GM12878 (cell line): ENCODE measurements around the gene RETREG1. TPM values are rescaled to one million over a fixed set of nuclear protein-coding genes. Genes with fewer than 3 reads are reported as not detected.

Experiments used
- ATAC-seq: fragments of 200-7000 bp; cut with Tn5 transposase; 3 replicates; pipeline ENCODE4 v1.9.1; 2020; ENCODE audit warnings: mild to moderate bottlenecking, moderate library complexity
- BruUV-seq: library from RNA; stranded (reverse); fragments of 400-500 nt; replicated peaks from 2 replicates; lab custom pipeline; 2021; lab: Mats Ljungman, UMichigan
- CTCF ChIA-PET: fragments of 300-600 bp; sonication (Branson Sonifier 250); formaldehyde crosslinking; extraction: SDS; loops from one replicate; lab custom pipeline; 2021; ENCODE audit warnings: inconsistent platforms; lab: Yijun Ruan, JAX
- POLR2A ChIA-PET: fragments of 350-600 bp; formaldehyde crosslinking; extraction: SDS; loops from one replicate; lab custom pipeline; 2021; ENCODE audit warnings: inconsistent platforms; lab: Charles Lee
- RAD21 ChIA-PET: fragments of 300-600 bp; sonication (Branson Sonifier 250); formaldehyde crosslinking; loops from one replicate; lab custom pipeline; 2023; ENCODE audit warnings: antibody characterized with exemption; ENCODE audit not compliant: unreplicated experiment; lab: Charles Lee
- SMC1A ChIA-PET: fragments of 300-600 bp; sonication (Branson Sonifier 250); formaldehyde crosslinking; loops from one replicate; lab custom pipeline; 2023; ENCODE audit not compliant: unreplicated experiment, uncharacterized antibody; lab: Charles Lee
- DNase-seq: peaks from one replicate; pipeline ENCODE4 v3.0.0-alpha.2; 2011; ENCODE audit warnings: low read depth, low spot score
- FAIRE-seq: peaks from 3 replicates; lab custom pipeline; 2011; peaks lifted over from hg19 to GRCh38; lab: Jason Lieb, UNC
- H2AFZ ChIP-seq: 2 replicates; pipeline ENCODE4 v1.6.0; 2011; ENCODE audit warnings: low read depth, low read length, control low read depth; ENCODE audit not compliant: control insufficient read depth
- H3K27ac ChIP-seq: 2 replicates; pipeline ENCODE4 v1.5.1; 2011; ENCODE audit warnings: control low read depth; ENCODE audit not compliant: control insufficient read depth, insufficient read depth
- H3K27me3 ChIP-seq, 2 experiments: replicated peaks in 1 of 2; 2 replicates each; pipeline versions ENCODE4 v1.6.0 to v1.6.1; 2011; ENCODE audit warnings: low read length in 1 of 2; ENCODE audit not compliant: control insufficient read depth in 2 of 2, insufficient read depth in 2 of 2
- H3K36me3 ChIP-seq, 2 experiments: 2 replicates each; pipeline ENCODE4 v1.5.1; 2011; ENCODE audit warnings: low read length in 1 of 2; ENCODE audit not compliant: control insufficient read depth in 2 of 2, insufficient read depth in 2 of 2
- H3K4me1 ChIP-seq: 2 replicates; pipeline ENCODE4 v1.6.1; 2011; ENCODE audit warnings: mild to moderate bottlenecking, low read length, moderate library complexity, mixed read lengths; ENCODE audit not compliant: control insufficient read depth, insufficient read depth
- H3K4me2 ChIP-seq: 2 replicates; pipeline ENCODE4 v1.6.0; 2011; ENCODE audit warnings: control low read depth; ENCODE audit not compliant: control insufficient read depth, insufficient read depth
- H3K4me3 ChIP-seq: fragments of 200-600 bp; sonication (generic); 2 replicates; pipeline ENCODE4 v1.5.1; 2016
- H3K79me2 ChIP-seq: 2 replicates; pipeline ENCODE4 v1.6.0; 2011; ENCODE audit warnings: low read length; ENCODE audit not compliant: control insufficient read depth, insufficient read depth
- H3K9ac ChIP-seq: 2 replicates; pipeline ENCODE4 v1.8.0; 2011; ENCODE audit warnings: low read length, control low read depth, mixed read lengths; ENCODE audit not compliant: control insufficient read depth, insufficient read depth
- H3K9me3 ChIP-seq: replicated peaks from 3 replicates; pipeline ENCODE4 v1.5.1; 2011; ENCODE audit warnings: mild to moderate bottlenecking, low read length; ENCODE audit not compliant: control insufficient read depth, insufficient read depth
- H4K20me1 ChIP-seq: 2 replicates; pipeline ENCODE4 v1.6.0; 2011; ENCODE audit not compliant: control insufficient read depth, insufficient read depth
- ASH2L ChIP-seq: fragments of 300-600, 200-600 bp; sonication (generic); IDR thresholded peaks from 2 replicates; pipeline ENCODE4 v1.6.1; 2017; ENCODE audit warnings: low read depth, mild to moderate bottlenecking, borderline replicate concordance
- ELK1 ChIP-seq: IDR thresholded peaks from 2 replicates; pipeline ENCODE4 v1.6.1; 2012; ENCODE audit warnings: low read depth, low read length, improper control_type of control experiment
- FOXK2 ChIP-seq: fragments of 450-650 bp; IDR thresholded peaks from 2 replicates; pipeline ENCODE4 v1.6.1; 2017; ENCODE audit warnings: mild to moderate bottlenecking, moderate library complexity
- MLLT1 ChIP-seq: fragments of 450-650 bp; IDR thresholded peaks from 2 replicates; pipeline ENCODE4 v1.6.1; 2016; ENCODE audit warnings: mild to moderate bottlenecking
- NKRF ChIP-seq: fragments of 450-650 bp; conservative IDR thresholded peaks from 2 replicates; pipeline ENCODE4 v1.6.1; 2017; ENCODE audit warnings: mild to moderate bottlenecking, moderate library complexity
- SPI1 ChIP-seq: IDR thresholded peaks from 2 replicates; pipeline ENCODE4 v1.6.1; 2011; ENCODE audit warnings: low read depth, mild to moderate bottlenecking, low read length, moderate library complexity, borderline replicate concordance; ENCODE audit not compliant: insufficient read depth
- WGBS: methylation state at CpG from one replicate; pipeline ENCODE4 v1.1.6; 2016; ENCODE audit warnings: low lambda C conversion rate; ENCODE audit not compliant: insufficient replicate concordance, insufficient coverage; ENCODE audit errors: missing lambda C conversion rate; 5-methylcytosine and 5-hydroxymethylcytosine counted together
- in situ Hi-C: fragments of 300-500 bp; cut with MboI; formaldehyde crosslinking; loops from 9 replicates; pipeline ENCODE4 v1.14.3; 2018; ENCODE audit warnings: mixed read lengths
- intact Hi-C: fragments of 100-400 bp; cut with micrococcal nuclease; formaldehyde crosslinking; loops from one replicate; pipeline ENCODE4 v1.14.2; 2022; ENCODE audit not compliant: unreplicated experiment
- polyA plus RNA-seq, 11 experiments: library from polyadenylated mRNA; depleted of rRNA in 4 of 11; unstranded in 6 of 11; stranded (reverse) in 5 of 11; fragments of >200 nt; fragmentation: Nextera tagmentation in 4 of 11; fragmentation: Illumina TruSeq in 1 of 11; extraction: Ambion mirVana in 4 of 11; extraction: Trizol in 1 of 11; gene quantifications; 1 replicate in 1 of 11; 2 replicates in 10 of 11; pipeline versions ENCODE4 v1.2.1 to v1.2.3, GENCODE V29; 2011 to 2016; ENCODE audit warnings: inconsistent platforms in 2 of 11, missing spikeins in 2 of 11, low read depth in 1 of 11
- total RNA-seq, 4 experiments: library from RNA; depleted of rRNA in 3 of 4; stranded (reverse); fragments of >200 nt in 3 of 4; fragmentation: Illumina TruSeq in 1 of 4; extraction: Trizol in 1 of 4; gene quantifications; 2 replicates each; pipeline versions ENCODE4 v1.2.1 to v1.2.3, GENCODE V29; 2013 to 2021

The RETREG1 gene
- total and polyA plus RNA-seq, 10 of the 15 experiments (the other 5 are each of a cell fraction or from before 2014, with no cell fraction given), result 3.9 to 8.9 (median 6.4) TPM

GRCh38 chr5:16551628-16552027 lies 65.2 kb downstream of the RETREG1 start:
- Histone ChIP-seq H3K9ac (no peak overlapping the region), H3K36me3 (no peaks in the 10 kb centered on the region), H3K79me2 (no peaks in the 10 kb centered on the region), H2AFZ (no peak overlapping the region), H4K20me1 (no peaks in the 10 kb centered on the region), H3K27ac (no peak overlapping the region)
- in situ Hi-C loops (loop anchor here (10.0 kb wide), 1 partner anchor 397 kb away; no protein-coding TSS in a partner anchor), intact Hi-C loops (no loop called here)
- BruUV-seq, result no TSS peak
- ChIA-PET SMC1A (interaction anchor here (0.9 to 2.0 kb wide), 5 partner anchors 27 to 391 kb away, joined by 3 to 8 read pairs (median 4); no protein-coding TSS in a partner anchor), POLR2A (no interaction called here)
- ATAC-seq, result no peak
- no peak for DNase-seq
- FAIRE-seq, result no peak
- TF ChIP-seq FOXK2, result no peak
- TF ChIP-seq NKRF, result no peak
- TF ChIP-seq ASH2L, result no peak
- TF ChIP-seq MLLT1, result no peak
- no peak for TF ChIP-seq ELK1
- TF ChIP-seq SPI1, result no peak
- TF ChIP-seq, all 136 proteins: peak for 0
- WGBS, result 53% methylated on average over 2 of the region's 2 CpGs
- H3K27me3 ChIP-seq, result no peaks in the 10 kb centered on the region
- H3K4me3 ChIP-seq, result no peak overlapping the region
- H3K4me2 ChIP-seq, result no peak overlapping the region
- ChIA-PET RAD21 (interaction anchor here (1.1 to 1.5 kb wide), 3 partner anchors 9 to 391 kb away, joined by 3 to 5 read pairs (median 4); no protein-coding TSS in a partner anchor), CTCF (interaction anchor here (0.7 to 4.9 kb wide), 13 partner anchors 11 to 390 kb away, joined by 3 to 55 read pairs (median 6); no protein-coding TSS in a partner anchor)
- H3K4me1 ChIP-seq, result no peaks in the 10 kb centered on the region
- H3K9me3 ChIP-seq, result no peaks in the 10 kb centered on the region
